DMS114 treated with DMSO at 0.1 percent for 48 hours (cell line): ENCODE data around the gene EIF2AK3.
"Not testable (repeated sequence)": the region's sequence is repeated elsewhere in the genome, so short reads cannot be mapped to it uniquely, and the experiment has no call there.

Experiments
- DNase-seq: peaks from one replicate; lab custom pipeline; 2025; ENCODE audit not compliant: unreplicated experiment; lab: John Stamatoyannopoulos, UW

EIF2AK3 gene

GRCh38 chr2:88627055-88627855 is at the start of gene EIF2AK3:
Gene EIF2AK3 (minus strand): TSS chr2:88627464. CDS start chr2:88627274, 190 bp downstream.
- peak; percentile 100 for DNase-seq

GRCh38 chr2:88673363-88673762 is 46.1 kb upstream of the EIF2AK3 start:
- DNase-seq, result no peak

GRCh38 chr2:88671786-88672427 is 44.6 kb upstream of the EIF2AK3 start:
- DNase-seq, result peak; percentile 71

- peak; percentile 15 for DNase-seq
These were observed 42.4 kb upstream of the EIF2AK3 start for GRCh38 chr2:88669482-88670214.

- no peak for DNase-seq
These were observed 41.6 kb upstream of the EIF2AK3 start for GRCh38 chr2:88668862-88669261.

- no peak for DNase-seq
These were observed 40.0 kb upstream of the EIF2AK3 start for GRCh38 chr2:88667219-88667618.

GRCh38 chr2:88666576-88666975 is 39.3 kb upstream of the EIF2AK3 start:
- no peak for DNase-seq

GRCh38 chr2:88660622-88661021 is 33.4 kb upstream of the EIF2AK3 start:
- no peak for DNase-seq

GRCh38 chr2:88659538-88659915 is 32.3 kb upstream of the EIF2AK3 start:
- no peak for DNase-seq

- no peak for DNase-seq
These were observed 31.7 kb upstream of the EIF2AK3 start for GRCh38 chr2:88658881-88659537.

GRCh38 chr2:88658326-88658725 is 31.1 kb upstream of the EIF2AK3 start:
- DNase-seq, result no peak

GRCh38 chr2:88657131-88657530 is 29.9 kb upstream of the EIF2AK3 start:
- no peak for DNase-seq

GRCh38 chr2:88656690-88657089 is 29.4 kb upstream of the EIF2AK3 start:
- DNase-seq, result no peak

GRCh38 chr2:88654714-88655113 is 27.4 kb upstream of the EIF2AK3 start:
- no peak for DNase-seq

- DNase-seq, result no peak
These were observed 24.4 kb upstream of the EIF2AK3 start for GRCh38 chr2:88651646-88652045.

GRCh38 chr2:88645291-88645882 is 18.1 kb upstream of the EIF2AK3 start:
- not testable (repeated sequence) for DNase-seq

GRCh38 chr2:88642278-88642677 is 15.0 kb upstream of the EIF2AK3 start:
- no peak for DNase-seq

GRCh38 chr2:88641330-88641729 is 14.1 kb upstream of the EIF2AK3 start:
- DNase-seq, result no peak

- no peak for DNase-seq
These were observed 12.6 kb upstream of the EIF2AK3 start for GRCh38 chr2:88639865-88640264.

GRCh38 chr2:88638743-88639142 is 11.5 kb upstream of the EIF2AK3 start:
- no peak for DNase-seq

- DNase-seq, result no peak
These were observed 10.9 kb upstream of the EIF2AK3 start for GRCh38 chr2:88638123-88638650.
